ENCODE results near the gene SPHK2. TPM values are rescaled to one million over a fixed set of nuclear protein-coding genes. Genes with fewer than 3 reads are reported as not detected.
"Not testable (repeated sequence)": the region's sequence is repeated elsewhere in the genome, so short reads cannot be mapped to it uniquely, and the experiment has no call there.

The SPHK2 gene, protein sequence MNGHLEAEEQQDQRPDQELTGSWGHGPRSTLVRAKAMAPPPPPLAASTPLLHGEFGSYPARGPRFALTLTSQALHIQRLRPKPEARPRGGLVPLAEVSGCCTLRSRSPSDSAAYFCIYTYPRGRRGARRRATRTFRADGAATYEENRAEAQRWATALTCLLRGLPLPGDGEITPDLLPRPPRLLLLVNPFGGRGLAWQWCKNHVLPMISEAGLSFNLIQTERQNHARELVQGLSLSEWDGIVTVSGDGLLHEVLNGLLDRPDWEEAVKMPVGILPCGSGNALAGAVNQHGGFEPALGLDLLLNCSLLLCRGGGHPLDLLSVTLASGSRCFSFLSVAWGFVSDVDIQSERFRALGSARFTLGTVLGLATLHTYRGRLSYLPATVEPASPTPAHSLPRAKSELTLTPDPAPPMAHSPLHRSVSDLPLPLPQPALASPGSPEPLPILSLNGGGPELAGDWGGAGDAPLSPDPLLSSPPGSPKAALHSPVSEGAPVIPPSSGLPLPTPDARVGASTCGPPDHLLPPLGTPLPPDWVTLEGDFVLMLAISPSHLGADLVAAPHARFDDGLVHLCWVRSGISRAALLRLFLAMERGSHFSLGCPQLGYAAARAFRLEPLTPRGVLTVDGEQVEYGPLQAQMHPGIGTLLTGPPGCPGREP
- total RNA-seq = 13.0 and 14.5 TPM in 2 replicates

GRCh38 chr19:48618916-48619691, at the start of gene SPHK2, which contains the start of gene RPL18:
TSS of gene SPHK2 (plus strand) at chr19:48619506. CDS start at chr19:48620515, 1,009 bp downstream.
TSS of gene RPL18 (minus strand) at chr19:48619178. CDS start at chr19:48619143, 35 bp downstream.
- DNase-seq (ENCODE audit: low read depth) = peak; percentile 93
- no peak for TF ChIP-seq CTCF (conservative IDR thresholded peaks at IDR 0.05; ENCODE audit: low read depth, low read length)

GRCh38 chr19:48569814-48570213, 49.5 kb upstream of the SPHK2 start:
- DNase-seq (ENCODE audit: low read depth) = no peak
- TF ChIP-seq CTCF (conservative IDR thresholded peaks at IDR 0.05; ENCODE audit: low read depth, low read length) = no peak
- no peak overlapping the region for H3K4me3 ChIP-seq (ENCODE audit: low read depth, low read length)

More at GRCh38 chr19:48618916-48619691, at the start of gene SPHK2, which contains the start of gene RPL18:
- peak within 1 kb of the TSS; percentile 96 for H3K4me3 ChIP-seq (ENCODE audit: low read depth, low read length)

DNA sequence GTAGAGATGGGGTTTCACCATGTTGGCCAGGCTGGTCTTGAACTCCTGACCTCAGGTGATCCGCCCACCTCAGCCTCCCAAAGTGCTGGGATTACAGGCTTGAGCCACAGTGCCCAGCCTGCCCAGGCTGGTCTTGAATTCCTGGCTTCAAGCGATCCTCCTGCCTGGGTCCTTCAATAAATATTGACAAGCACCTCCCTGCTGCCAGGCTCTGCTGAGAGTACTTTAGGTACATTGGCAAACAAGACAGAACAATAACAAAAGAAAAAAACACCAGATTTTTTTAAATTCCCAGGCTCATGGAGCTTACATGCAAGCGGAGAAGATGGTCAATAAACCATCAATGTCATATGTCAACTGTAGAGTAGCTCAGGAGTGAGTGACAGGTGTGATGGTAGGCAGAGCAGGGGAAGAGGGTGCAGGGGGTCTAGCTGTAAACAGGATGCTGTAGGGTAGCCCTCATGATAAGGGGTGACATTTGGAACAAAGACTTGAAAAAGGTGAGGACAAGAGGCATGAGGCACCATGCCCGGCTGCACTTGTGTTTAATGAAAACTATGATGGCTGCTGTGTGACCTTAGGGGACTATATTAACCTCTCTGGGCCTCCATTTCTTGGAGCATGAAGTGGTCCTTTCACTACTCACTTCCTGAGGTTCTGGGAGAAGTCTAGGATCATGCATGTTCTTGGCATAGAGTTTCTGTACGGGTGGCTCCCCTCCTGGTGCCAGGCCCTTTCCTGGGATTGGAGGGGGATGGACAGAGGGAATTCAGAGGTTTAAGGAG, 47.7 kb upstream of the SPHK2 start:
- H3K4me3 ChIP-seq (ENCODE audit: low read depth, low read length) = no peak overlapping the region
- no peak for DNase-seq (ENCODE audit: low read depth)
- no peak for TF ChIP-seq CTCF (conservative IDR thresholded peaks at IDR 0.05; ENCODE audit: low read depth, low read length)

DNA sequence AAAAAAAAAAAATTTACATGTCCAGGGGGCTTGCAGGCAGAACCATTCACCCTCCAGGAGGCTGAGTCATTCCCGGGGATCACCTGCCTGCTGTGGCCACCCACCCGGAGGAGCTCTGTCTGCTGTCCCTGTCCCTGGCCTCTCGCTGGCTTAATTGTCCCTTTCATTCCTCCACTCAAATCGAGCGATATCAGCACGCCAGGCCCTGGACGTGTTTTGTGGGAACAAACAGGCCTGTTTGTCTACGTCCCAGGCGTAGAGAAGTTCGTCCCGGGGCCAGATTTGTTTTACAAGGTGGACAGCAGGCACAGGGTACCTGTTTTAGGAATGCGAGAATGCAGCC, 46.2 kb upstream of the SPHK2 start:
- H3K4me3 ChIP-seq (ENCODE audit: low read depth, low read length) = no peak overlapping the region
- no peak for DNase-seq (ENCODE audit: low read depth)
- TF ChIP-seq CTCF (conservative IDR thresholded peaks at IDR 0.05; ENCODE audit: low read depth, low read length) = no peak

DNA sequence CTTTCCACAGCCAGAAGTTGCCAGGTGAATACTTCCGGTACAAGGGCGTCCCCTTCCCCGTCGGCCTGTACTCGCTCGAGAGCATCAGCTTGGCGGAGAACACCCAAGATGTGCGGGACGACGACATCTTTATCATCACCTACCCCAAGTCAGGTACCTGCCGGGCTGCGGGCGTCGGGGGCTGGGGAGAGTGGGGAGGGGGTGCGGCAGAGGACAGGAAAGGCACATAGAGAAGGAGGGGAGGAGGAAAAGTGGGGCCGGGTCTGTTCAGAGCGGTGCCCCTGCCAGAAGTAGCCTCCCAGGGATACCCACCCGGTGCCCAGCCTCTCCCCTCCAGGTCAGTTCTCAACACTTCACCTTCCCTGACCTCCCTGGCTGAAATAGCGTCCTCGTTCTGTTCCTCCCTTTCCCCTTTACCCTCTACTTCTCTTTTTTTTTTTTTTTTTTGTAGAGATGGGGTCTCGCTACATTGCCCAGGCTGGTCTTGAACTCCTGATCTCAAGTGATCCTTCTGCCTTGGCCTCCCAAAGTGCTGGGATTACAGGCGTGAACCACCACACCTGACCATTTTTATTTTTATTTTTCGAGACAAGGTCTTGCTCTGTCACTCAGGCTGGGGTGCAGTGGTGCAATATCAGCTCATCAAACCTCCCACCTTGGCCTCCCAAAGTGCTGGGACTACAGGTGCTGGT, 43.2 kb upstream of the SPHK2 start:
- DNase-seq (ENCODE audit: low read depth) = no peak
- H3K4me3 ChIP-seq (ENCODE audit: low read depth, low read length) = no peak overlapping the region
- no peak for TF ChIP-seq CTCF (conservative IDR thresholded peaks at IDR 0.05; ENCODE audit: low read depth, low read length)

- not testable (repeated sequence) for DNase-seq (ENCODE audit: low read depth); H3K4me3 ChIP-seq (ENCODE audit: low read depth, low read length)
These were observed 41.4 kb upstream of the SPHK2 start for GRCh38 chr19:48577908-48578307.

Measured in epithelial cell of proximal tubule (primary cell).